ENCODE measurements around the gene KRTAP10-7.
"Not testable (repeated sequence)": the region's sequence is repeated elsewhere in the genome, so short reads cannot be mapped to it uniquely, and the experiment has no call there.

The KRTAP10-7 gene

GRCh38 chr21:44571844-44572782, 28.3 kb upstream of the KRTAP10-7 start:
- no peak for DNase-seq

GRCh38 chr21:44572959-44573583, 27.3 kb upstream of the KRTAP10-7 start:
- DNase-seq, result no peak

GRCh38 chr21:44573630-44574456, 26.6 kb upstream of the KRTAP10-7 start, which contains the start of gene KRTAP10-4:
TSS of gene KRTAP10-4 (plus strand) at chr21:44573729. CDS start at chr21:44573759, 30 bp downstream.
- DNase-seq, result not testable (repeated sequence)

- DNase-seq, result no peak
Measured at GRCh38 chr21:44574457-44575306, 25.7 kb upstream of the KRTAP10-7 start.

GRCh38 chr21:44575307-44576024, 24.9 kb upstream of the KRTAP10-7 start:
- no peak for DNase-seq

GRCh38 chr21:44576025-44576420, 24.4 kb upstream of the KRTAP10-7 start:
- no peak for DNase-seq

- DNase-seq, result no peak
Measured at GRCh38 chr21:44578371-44579055, 21.9 kb upstream of the KRTAP10-7 start.

GRCh38 chr21:44579056-44579832, 21.2 kb upstream of the KRTAP10-7 start:
- no peak for DNase-seq

- no peak for DNase-seq
Measured at GRCh38 chr21:44579833-44580144, 20.6 kb upstream of the KRTAP10-7 start.

GRCh38 chr21:44580231-44580821, 20.1 kb upstream of the KRTAP10-7 start, which contains the start of gene KRTAP10-5:
TSS of gene KRTAP10-5 (minus strand) at chr21:44580604. CDS start at chr21:44580578, 26 bp downstream.
- not testable (repeated sequence) for DNase-seq

- DNase-seq, result no peak
Measured at GRCh38 chr21:44581158-44581557, 19.2 kb upstream of the KRTAP10-7 start.

GRCh38 chr21:44582055-44582454, 18.3 kb upstream of the KRTAP10-7 start:
- no peak for DNase-seq

- DNase-seq, result no peak
Measured at GRCh38 chr21:44583089-44583799, 17.2 kb upstream of the KRTAP10-7 start.

- DNase-seq, result no peak
Measured at GRCh38 chr21:44583800-44584147, 16.6 kb upstream of the KRTAP10-7 start.

GRCh38 chr21:44585892-44586291, 14.5 kb upstream of the KRTAP10-7 start:
- DNase-seq, result no peak

- DNase-seq, result no peak
Measured at GRCh38 chr21:44589094-44589493, 11.3 kb upstream of the KRTAP10-7 start.

- no peak for DNase-seq
Measured at GRCh38 chr21:44589586-44590305, 10.7 kb upstream of the KRTAP10-7 start.

- no peak for DNase-seq
Measured at GRCh38 chr21:44590311-44590721, 10.1 kb upstream of the KRTAP10-7 start.

All from T-helper 9 cell (primary cell).